Ramos (cell line): ENCODE data around the gene TH.

Experiments used
- in situ Hi-C: fragments of 300-500 bp; cut with MboI; formaldehyde crosslinking; loops from one replicate; pipeline ENCODE4 v1.14.3; 2022; ENCODE audit warnings: low sequenced_read_pairs; ENCODE audit not compliant: unreplicated experiment

TH gene

DNA sequence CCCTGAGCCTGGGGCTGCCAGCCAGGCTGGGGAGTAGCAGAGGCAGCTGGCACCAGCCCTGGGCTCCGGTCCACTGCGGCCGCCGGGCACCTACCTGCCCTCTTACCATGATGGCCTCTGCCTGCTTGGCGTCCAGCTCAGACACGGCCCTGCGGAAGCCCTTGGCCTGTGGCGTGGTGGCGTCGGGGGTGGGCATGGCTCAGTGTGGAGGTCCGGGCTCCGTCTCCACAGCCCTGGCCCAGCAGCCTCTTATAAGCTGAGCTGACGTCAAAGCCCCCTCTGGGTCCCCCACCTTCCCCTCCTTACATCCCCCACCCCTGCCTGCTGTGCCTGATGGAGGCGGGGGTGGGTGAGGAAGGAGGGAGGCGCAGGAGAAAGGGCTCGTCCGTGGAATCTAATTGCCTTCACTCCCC lies at the start of gene TH:
TH (minus strand) TSS at position 225 of the 413 bp plus-strand sequence; CDS start at position 196, 29 bp downstream.
- in situ Hi-C loops = no loop called here

DNA sequence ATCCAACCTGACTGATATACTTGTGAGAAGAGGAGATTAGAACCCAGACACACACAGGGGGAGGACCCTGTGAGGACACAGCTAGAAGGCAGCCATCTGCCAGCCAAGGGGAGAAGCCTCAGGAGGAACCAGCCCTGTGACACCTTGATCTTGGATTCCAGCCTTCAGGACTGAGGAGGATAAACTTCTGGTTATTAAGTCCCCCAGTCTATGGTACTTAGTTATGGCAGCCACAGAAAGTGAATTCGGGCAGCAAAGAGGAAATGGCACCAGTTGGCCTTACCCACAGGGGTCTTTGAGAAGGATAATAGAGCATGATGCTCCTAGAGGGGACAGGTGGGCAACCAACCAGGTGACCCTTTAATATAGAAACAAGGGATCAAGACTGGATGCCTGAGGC lies 49.4 kb upstream of the TH start:
- in situ Hi-C loops = no loop called here

DNA sequence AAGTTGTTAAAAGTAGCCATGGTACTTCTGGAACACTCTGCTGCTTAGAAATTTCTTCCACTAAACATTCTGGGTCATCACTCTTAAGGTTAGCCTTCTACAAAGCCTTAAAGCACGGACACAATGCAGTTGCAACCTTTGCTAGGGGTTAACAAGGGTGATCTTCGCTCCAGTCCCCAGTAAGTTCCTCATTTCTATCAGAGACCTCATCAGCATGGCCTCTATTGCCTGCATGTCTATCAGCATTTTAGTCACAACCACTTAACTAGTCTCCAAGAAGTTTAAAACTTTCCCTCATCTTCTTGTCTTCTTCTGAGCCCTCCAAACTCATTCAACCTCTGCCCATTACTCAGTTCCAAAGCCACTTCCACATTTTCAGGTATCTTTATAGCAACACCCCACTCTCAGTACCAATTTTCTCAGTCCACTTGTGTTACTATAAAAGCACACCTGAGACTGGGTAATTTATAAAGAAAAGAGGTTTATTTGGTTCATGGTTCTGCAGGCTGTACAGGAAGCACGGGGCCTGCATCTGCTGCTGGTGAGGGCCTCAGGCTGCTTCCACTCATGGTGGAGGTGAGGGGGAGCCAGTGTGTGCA lies 48.7 kb upstream of the TH start:
- in situ Hi-C loops = no loop called here

- in situ Hi-C loops = no loop called here
These were observed 47.9 kb upstream of the TH start for GRCh38 chr11:2219318-2220017.

- in situ Hi-C loops = no loop called here
These were observed 46.5 kb upstream of the TH start for GRCh38 chr11:2218031-2218633.

- in situ Hi-C loops = no loop called here
These were observed 45.8 kb upstream of the TH start for GRCh38 chr11:2217211-2218030.

GRCh38 chr11:2216400-2217064 lies 44.9 kb upstream of the TH start:
- in situ Hi-C loops = no loop called here

DNA sequence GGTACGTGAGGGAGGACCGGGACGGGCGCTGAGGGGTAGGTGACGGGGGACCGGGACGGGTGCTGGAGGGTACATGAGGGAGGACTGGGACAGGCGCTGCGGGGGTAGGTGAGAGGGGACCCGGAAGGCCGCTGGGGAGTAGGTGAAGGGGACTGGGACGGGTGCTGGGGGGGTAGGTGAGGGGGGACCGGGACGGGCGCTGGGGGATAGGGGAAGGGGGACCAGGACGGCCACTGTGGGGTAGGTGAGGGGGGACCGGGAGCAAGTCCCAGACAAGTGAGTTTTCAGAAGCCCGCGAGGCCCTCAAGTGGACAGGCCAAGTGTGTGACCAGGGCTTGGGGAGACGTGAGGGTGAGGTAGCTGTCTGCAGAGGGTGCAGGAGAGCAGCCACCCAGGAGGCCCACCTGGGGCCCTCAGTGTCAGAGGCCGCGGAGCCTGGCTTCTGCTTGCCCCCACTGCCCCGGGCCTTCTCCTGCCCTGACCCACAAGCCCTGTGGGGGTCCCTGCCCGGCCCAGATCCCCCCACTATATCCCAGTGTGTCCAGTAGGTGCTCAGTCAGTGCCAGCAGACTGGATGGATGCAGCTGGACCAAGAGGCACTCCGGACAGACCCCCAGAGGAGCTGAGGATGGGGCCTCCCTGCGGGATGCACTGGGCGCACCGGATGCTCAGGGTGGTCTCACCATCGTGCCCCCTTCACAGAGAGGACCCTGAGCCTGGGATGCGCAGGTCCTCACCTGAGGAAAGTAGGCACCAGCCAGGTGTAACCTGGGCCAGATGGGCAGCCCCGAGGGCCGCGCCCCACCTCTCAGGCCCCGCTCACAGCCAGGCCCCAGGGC lies 44.2 kb upstream of the TH start:
- in situ Hi-C loops = no loop called here

GRCh38 chr11:2215230-2215560 lies 43.6 kb upstream of the TH start:
- in situ Hi-C loops = no loop called here

- in situ Hi-C loops = no loop called here
These were observed 43.1 kb upstream of the TH start for GRCh38 chr11:2214527-2215229.

- in situ Hi-C loops = no loop called here
These were observed 42.4 kb upstream of the TH start for GRCh38 chr11:2213890-2214526.

DNA sequence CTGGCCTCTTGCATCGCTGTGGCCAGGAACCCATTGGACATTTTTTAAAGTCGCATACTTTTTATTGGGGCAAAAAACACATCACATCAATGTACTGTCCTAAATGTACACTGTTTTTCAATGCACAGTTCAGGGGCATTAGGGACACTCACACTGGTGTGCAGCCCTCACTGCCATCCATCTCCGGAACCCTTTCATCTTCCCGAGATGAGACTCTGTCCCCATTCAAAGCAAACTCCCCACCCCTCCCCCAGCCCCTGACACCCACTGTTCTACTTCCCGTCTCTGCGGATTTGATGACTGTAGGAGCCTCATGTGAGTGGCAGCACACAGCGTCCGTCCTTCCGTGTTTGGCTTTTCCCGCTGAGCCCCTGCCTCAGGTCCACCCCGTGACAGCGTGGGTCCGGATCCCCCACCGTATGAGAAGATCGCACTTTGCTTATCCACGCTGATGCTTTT lies 41.8 kb upstream of the TH start:
- in situ Hi-C loops = no loop called here

GRCh38 chr11:2212411-2213251 lies 41.0 kb upstream of the TH start:
- in situ Hi-C loops = no loop called here

DNA sequence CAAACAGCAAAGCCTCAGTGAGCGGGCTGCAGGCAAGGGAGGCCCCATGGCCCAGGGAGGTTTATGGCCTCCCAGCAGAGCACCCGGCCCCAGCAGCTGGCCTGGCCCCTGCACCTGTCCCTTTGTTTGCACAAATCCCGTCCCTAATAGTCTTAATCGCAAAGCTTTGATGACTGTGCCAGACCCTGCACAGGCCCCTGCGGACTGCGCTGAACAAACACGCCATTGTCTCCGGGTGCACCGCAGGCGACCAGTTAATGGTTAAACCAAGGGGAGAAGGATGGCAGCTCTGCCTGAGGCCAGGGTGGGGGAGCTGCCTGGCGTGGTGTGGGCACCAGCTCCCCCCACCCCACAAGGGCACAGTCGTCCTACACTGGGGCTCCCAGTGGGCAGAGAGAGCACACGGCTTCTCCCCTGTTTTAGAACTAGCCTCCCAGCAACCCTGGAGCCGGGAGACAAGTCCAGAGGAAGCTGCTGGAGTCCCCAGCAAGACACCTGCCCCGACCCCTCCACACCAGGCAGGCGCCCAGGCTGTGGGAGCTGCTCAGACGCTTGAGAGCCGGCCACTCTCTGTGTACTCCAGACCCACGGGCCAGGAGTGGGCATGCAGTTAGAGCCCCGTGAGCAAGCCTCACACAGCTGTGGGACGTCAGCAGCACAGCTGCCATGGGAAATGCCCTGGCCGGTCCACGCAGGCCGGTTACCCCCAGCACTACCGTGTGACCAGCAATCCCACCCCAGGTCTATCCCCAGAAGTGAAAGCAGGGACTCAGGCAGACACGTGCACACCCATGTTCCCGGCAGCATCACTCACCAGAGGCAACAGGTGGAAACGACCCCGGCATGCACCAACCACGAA lies 39.7 kb upstream of the TH start:
- in situ Hi-C loops = no loop called here

GRCh38 chr11:2210366-2211112 lies 38.9 kb upstream of the TH start:
- in situ Hi-C loops = no loop called here

GRCh38 chr11:2209900-2210321 lies 38.3 kb upstream of the TH start:
- in situ Hi-C loops = no loop called here
